Activated T-helper 1 cell treated with Interleukin-2 at 50 U/mL for 16 hours (primary cell): ENCODE results near the gene IGF2BP2.

Experiments
- DNase-seq: peaks from one replicate; pipeline ENCODE4 v3.0.0-alpha.2; 2020; ENCODE audit warnings: low read depth

The IGF2BP2 gene

GRCh38 chr3:185764163-185764979 is 60.5 kb downstream of the IGF2BP2 start:
- DNase-seq, result no peak

- no peak for DNase-seq
These were observed 61.4 kb downstream of the IGF2BP2 start for GRCh38 chr3:185763347-185764005.

GRCh38 chr3:185760550-185760949 is 64.3 kb downstream of the IGF2BP2 start:
- no peak for DNase-seq

GRCh38 chr3:185760088-185760487 is 64.8 kb downstream of the IGF2BP2 start:
- no peak for DNase-seq

GRCh38 chr3:185759512-185759911 is 65.3 kb downstream of the IGF2BP2 start:
- no peak for DNase-seq

GRCh38 chr3:185758912-185759311 is 65.9 kb downstream of the IGF2BP2 start:
- DNase-seq, result no peak

- no peak for DNase-seq
These were observed 67.7 kb downstream of the IGF2BP2 start for GRCh38 chr3:185757176-185757575.

GRCh38 chr3:185756477-185756876 is 68.4 kb downstream of the IGF2BP2 start:
- no peak for DNase-seq

GRCh38 chr3:185754920-185755319 is 69.9 kb downstream of the IGF2BP2 start:
- DNase-seq, result no peak

GRCh38 chr3:185753354-185753753 is 71.5 kb downstream of the IGF2BP2 start:
- DNase-seq, result no peak

- no peak for DNase-seq
These were observed 74.1 kb downstream of the IGF2BP2 start for GRCh38 chr3:185750702-185751101.

GRCh38 chr3:185750015-185750414 is 74.8 kb downstream of the IGF2BP2 start:
- DNase-seq, result no peak

- DNase-seq, result no peak
These were observed 78.4 kb downstream of the IGF2BP2 start for GRCh38 chr3:185746470-185746869.

- no peak for DNase-seq
These were observed 79.6 kb downstream of the IGF2BP2 start for GRCh38 chr3:185744997-185745843.

GRCh38 chr3:185741586-185741985 is 83.3 kb downstream of the IGF2BP2 start:
- DNase-seq, result no peak

- DNase-seq, result no peak
These were observed 84.7 kb downstream of the IGF2BP2 start for GRCh38 chr3:185740133-185740532.

GRCh38 chr3:185739264-185739701 is 85.6 kb downstream of the IGF2BP2 start:
- no peak for DNase-seq

- DNase-seq, result no peak
These were observed 86.8 kb downstream of the IGF2BP2 start for GRCh38 chr3:185737740-185738680.

- DNase-seq, result no peak
These were observed 87.8 kb downstream of the IGF2BP2 start for GRCh38 chr3:185737020-185737419.

GRCh38 chr3:185734725-185735096 is 90.1 kb downstream of the IGF2BP2 start:
- no peak for DNase-seq

GRCh38 chr3:185733980-185734724 is 90.7 kb downstream of the IGF2BP2 start:
- DNase-seq, result no peak
